AG09319 (cell line): ENCODE measurements around the gene RAPGEF5.

Experiments used
- DNase-seq: peaks from one replicate; pipeline ENCODE4 v3.0.0-alpha.2; 2010; ENCODE audit warnings: low read depth; ENCODE audit errors: extremely low read depth
- TF ChIP-seq, protein P1 (sequence below): IDR thresholded peaks from 2 replicates; pipeline ENCODE4 v1.5.1; 2011; ENCODE audit warnings: low read depth, mild to moderate bottlenecking, inconsistent platforms, low read length, moderate library complexity

Gene RAPGEF5

DNA sequence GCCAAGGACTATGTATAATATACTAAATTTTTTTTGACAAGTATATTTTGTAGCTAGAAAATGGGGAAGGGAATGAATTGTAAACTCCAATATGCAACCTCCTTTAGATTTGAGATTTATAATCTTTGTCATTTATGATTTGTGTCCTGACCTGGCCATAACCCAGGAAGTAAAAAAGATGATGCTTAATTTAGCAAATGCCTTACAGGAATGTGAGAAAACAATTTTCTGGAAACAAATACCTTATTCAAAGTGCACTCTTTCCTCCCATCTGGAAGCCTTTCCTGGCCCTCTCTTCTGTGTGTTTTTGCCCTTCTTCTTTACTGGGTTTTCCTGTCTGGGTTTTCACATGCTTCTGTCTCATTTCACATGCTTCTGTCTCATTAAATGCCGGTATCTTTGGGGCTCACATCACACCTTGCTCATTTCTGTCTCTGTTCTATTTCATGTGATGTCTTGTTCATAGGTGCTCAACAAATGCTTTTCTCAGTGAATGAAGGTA is 149.2 kb downstream of the RAPGEF5 start:
- TF ChIP-seq, protein P1, sequence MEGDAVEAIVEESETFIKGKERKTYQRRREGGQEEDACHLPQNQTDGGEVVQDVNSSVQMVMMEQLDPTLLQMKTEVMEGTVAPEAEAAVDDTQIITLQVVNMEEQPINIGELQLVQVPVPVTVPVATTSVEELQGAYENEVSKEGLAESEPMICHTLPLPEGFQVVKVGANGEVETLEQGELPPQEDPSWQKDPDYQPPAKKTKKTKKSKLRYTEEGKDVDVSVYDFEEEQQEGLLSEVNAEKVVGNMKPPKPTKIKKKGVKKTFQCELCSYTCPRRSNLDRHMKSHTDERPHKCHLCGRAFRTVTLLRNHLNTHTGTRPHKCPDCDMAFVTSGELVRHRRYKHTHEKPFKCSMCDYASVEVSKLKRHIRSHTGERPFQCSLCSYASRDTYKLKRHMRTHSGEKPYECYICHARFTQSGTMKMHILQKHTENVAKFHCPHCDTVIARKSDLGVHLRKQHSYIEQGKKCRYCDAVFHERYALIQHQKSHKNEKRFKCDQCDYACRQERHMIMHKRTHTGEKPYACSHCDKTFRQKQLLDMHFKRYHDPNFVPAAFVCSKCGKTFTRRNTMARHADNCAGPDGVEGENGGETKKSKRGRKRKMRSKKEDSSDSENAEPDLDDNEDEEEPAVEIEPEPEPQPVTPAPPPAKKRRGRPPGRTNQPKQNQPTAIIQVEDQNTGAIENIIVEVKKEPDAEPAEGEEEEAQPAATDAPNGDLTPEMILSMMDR: no peak
- no peak for DNase-seq

DNA sequence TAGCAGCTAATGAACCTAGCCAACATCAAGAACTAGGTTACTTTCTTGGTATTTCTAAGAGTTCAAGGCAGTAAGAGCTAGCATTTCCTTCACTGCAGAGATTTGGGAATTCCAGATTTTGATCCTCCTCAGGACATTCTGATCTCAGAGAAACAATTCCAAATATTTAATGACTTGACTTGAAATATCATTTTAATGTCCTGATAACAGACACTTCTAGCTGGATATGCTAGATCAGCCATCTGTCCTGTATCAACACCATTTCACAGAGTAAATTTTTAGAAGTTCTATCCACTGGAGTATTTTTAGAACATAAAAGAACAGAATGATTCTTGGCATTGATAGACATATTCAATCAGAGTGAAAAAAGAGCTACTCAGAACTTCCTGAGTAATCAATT is 151.3 kb downstream of the RAPGEF5 start:
- TF ChIP-seq, protein P1: no peak
- no peak for DNase-seq

DNA sequence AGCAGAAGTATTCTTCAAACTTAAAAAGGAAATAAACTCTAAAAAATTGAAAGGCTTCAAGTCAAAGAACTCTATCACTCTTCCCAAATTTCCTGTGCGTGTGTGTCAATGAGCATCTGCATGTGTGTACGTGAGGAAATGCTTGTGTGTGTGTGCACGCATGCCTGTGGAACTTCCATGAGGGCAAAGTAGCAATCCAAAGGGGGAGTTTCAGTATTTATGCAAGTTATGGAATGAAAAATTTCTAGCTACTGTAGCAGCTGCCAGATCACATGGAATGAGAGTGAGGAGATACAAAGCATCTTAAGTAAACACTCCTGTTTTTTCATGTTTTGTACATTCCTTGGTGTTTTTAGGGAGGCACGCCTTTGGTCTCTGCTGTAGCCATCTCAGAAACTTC is 152.6 kb downstream of the RAPGEF5 start:
- DNase-seq: no peak
- TF ChIP-seq, protein P1: no peak

- no peak for DNase-seq
- TF ChIP-seq, protein P1: no peak
Observed at GRCh38 chr7:22202141-22202540, 154.8 kb downstream of the RAPGEF5 start.

DNA sequence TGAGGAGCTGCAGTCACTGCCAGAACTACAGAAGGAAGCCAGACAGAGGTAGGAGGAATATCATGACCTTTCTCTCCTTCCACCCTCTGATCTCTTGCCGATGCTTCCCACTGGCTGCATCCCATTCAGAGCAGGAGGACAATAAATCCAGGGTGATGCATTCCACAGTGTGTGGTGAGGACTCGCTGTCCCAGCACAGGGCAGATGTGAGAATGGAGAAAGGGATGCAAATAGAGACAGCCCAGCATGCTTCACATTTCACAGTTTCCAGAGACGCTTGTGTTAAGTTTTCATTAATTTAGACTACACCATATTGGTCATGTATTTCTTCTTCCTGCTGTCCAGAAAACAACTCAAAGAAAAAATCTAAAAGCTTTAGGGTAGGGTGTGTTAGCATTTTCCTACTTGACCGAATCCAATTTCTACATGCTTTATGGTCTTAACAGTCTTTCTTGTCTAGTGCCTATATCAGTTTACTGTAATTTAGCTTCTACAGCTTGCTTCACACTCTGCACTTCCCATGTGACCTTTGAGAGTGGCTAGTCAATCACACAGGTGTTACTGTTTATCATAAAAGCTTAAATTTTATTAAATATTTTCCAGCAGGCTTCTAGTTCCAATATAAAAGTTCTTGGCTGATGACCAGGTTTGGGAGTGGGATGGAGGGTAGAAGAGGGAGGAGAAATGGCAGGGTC is 155.6 kb downstream of the RAPGEF5 start:
- TF ChIP-seq, protein P1: no peak
- no peak for DNase-seq

- TF ChIP-seq, protein P1: no peak
- no peak for DNase-seq
Observed at GRCh38 chr7:22200777-22201176, 156.2 kb downstream of the RAPGEF5 start.

DNA sequence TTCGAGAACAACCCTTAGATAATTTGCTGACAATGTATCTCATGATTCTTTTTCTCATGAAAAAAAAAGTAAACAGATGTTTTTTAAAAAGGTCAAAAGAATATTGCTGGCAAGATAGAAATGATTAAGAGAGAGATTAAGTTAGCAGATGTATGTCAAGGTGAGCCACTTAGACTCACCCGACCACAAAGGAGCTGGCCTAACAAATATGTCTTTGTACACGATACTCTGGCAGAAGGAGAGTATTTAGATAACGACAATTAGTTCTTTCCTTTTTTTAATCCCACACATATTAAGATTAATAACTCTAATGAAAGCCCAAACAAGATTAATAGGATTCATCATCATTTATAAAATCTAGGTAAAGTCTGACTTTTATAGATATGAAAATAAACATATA is 156.7 kb downstream of the RAPGEF5 start:
- TF ChIP-seq, protein P1: no peak
- DNase-seq: no peak
